NB4 (cell line): ENCODE results near the gene GRB10.

ENCODE experiments used
- POLR2A ChIP-seq: IDR thresholded peaks from 2 replicates; pipeline ENCODE4 v1.6.1; 2011; ENCODE audit warnings: mild to moderate bottlenecking; ENCODE audit not compliant: insufficient read length; ENCODE audit errors: extremely low read depth
- TF ChIP-seq, protein P1 (sequence below): IDR thresholded peaks from one replicate; pipeline ENCODE4 v1.5.1; 2012; ENCODE audit warnings: low read depth, low read length
- TF ChIP-seq, protein P2 (sequence below): IDR thresholded peaks from 2 replicates; pipeline ENCODE4 v1.6.1; 2011; ENCODE audit warnings: low read depth, low read length

DNA sequence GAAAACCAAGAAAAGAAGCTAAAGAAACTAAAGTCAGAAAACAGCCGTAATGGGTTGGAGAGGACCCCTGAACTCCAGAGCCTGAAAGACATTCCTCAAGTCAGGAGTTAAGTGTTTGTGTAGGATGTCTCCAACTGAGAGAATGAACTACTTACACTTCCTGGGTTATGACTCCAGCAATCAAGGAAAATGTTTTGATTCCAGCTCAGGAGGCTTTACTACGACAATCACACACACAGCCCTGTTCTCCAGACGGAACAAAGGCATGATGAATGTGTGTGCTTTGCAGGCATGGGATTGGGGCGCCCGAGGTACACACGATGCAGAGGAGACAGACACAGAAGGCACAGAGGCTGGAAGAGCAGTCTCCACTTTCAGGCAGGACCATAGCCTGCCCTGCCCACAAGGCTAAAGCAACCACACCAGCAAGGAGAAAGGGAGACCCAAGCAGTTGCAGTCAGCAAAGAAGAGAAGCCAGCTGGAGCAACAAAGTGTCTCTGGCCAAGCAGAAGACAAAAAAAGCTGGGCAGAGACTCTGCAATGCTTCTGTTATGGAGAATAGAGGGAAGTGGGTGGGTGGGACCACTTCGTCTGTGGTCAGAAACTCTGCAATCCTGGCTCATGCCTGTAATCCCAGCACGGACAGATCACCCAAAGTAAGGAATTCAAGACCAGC, 89.1 kb downstream of the GRB10 start:
- TF ChIP-seq, protein P1, sequence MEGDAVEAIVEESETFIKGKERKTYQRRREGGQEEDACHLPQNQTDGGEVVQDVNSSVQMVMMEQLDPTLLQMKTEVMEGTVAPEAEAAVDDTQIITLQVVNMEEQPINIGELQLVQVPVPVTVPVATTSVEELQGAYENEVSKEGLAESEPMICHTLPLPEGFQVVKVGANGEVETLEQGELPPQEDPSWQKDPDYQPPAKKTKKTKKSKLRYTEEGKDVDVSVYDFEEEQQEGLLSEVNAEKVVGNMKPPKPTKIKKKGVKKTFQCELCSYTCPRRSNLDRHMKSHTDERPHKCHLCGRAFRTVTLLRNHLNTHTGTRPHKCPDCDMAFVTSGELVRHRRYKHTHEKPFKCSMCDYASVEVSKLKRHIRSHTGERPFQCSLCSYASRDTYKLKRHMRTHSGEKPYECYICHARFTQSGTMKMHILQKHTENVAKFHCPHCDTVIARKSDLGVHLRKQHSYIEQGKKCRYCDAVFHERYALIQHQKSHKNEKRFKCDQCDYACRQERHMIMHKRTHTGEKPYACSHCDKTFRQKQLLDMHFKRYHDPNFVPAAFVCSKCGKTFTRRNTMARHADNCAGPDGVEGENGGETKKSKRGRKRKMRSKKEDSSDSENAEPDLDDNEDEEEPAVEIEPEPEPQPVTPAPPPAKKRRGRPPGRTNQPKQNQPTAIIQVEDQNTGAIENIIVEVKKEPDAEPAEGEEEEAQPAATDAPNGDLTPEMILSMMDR, result no peak
- TF ChIP-seq, protein P2, sequence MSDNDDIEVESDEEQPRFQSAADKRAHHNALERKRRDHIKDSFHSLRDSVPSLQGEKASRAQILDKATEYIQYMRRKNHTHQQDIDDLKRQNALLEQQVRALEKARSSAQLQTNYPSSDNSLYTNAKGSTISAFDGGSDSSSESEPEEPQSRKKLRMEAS, result no peak
- TF ChIP-seq POLR2A, result no peak
